Upper lobe of left lung (tissue), 6 donors: ENCODE measurements around the gene CXCL5. TPM values are rescaled to one million over a fixed set of nuclear protein-coding genes. Genes with fewer than 3 reads are reported as not detected.
"Not testable (repeated sequence)": the region's sequence is repeated elsewhere in the genome, so short reads cannot be mapped to it uniquely, and the experiment has no call there.

ENCODE experiments used
- ATAC-seq, 2 donors: fragments of 200-7000 bp; cut with Tn5 transposase; one replicate each; pipeline ENCODE4 v1.9.1; 2022; ENCODE audit warnings: mild to moderate bottlenecking in 2 of 2, moderate library complexity in 2 of 2; ENCODE audit not compliant: low FRiP score in 2 of 2
- DNase-seq, 2 donors: peaks; one replicate each; pipeline ENCODE4 v3.0.0-alpha.2; 2019 to 2020
- H3K27ac ChIP-seq, 4 donors: fragments of 200-600 bp; sonication (generic); one replicate each; pipeline ENCODE4 v1.5.1; 2016 to 2019
- H3K27me3 ChIP-seq, 4 donors: fragments of 200-600 bp; sonication (generic); one replicate each; pipeline ENCODE4 v1.5.1; 2017 to 2019
- H3K36me3 ChIP-seq, 4 donors: fragments of 200-600 bp; sonication (generic); one replicate each; pipeline ENCODE4 v1.5.1; 2016 to 2019
- H3K4me1 ChIP-seq, 4 donors: fragments of 200-600 bp; sonication (generic); one replicate each; pipeline ENCODE4 v1.5.1; 2018 to 2019
- H3K4me3 ChIP-seq, 4 donors: fragments of 200-600 bp; sonication (generic); one replicate each; pipeline ENCODE4 v1.5.1; 2017 to 2019; ENCODE audit warnings: mild to moderate bottlenecking in 2 of 4, moderate library complexity in 1 of 4
- H3K9me3 ChIP-seq, 4 donors: fragments of 200-600 bp; sonication (generic); one replicate each; pipeline ENCODE4 v1.5.1; 2018 to 2019
- EP300 ChIP-seq, 4 donors: sonication (generic); formaldehyde crosslinking; IDR thresholded peaks; one replicate each; pipeline ENCODE4 v1.5.1; 2017; ENCODE audit warnings: antibody characterized with exemption in 4 of 4, control low read depth in 2 of 4
- POLR2A ChIP-seq, 4 donors: fragments of 450-650 bp; IDR thresholded peaks; one replicate each; pipeline ENCODE4 v1.5.1; 2016 to 2017; ENCODE audit warnings: antibody characterized with exemption in 4 of 4, mild to moderate bottlenecking in 2 of 4
- POLR2AphosphoS5 ChIP-seq, 2 donors: sonication (generic); formaldehyde crosslinking; IDR thresholded peaks; one replicate each; pipeline ENCODE4 v1.5.1; 2017; ENCODE audit warnings: antibody characterized with exemption in 2 of 2
- WGBS, 2 donors: methylation state at CpG; one replicate each; pipeline ENCODE4 v1.1.5; 2017 to 2018; 5-methylcytosine and 5-hydroxymethylcytosine counted together
- total RNA-seq, 6 donors: library from RNA; depleted of rRNA in 4 of 6; stranded (reverse); fragments of >200 nt in 4 of 6; gene quantifications; one replicate each; pipeline versions ENCODE4 v1.1.0 to v1.2.1, GENCODE V29; 2016 to 2021
- TF ChIP-seq, protein P1 (sequence below), 6 experiments: fragments of 450-650 bp in 4 of 6; fragments of 200-600 bp in 2 of 6; sonication (generic) in 2 of 6; IDR thresholded peaks; one replicate each; pipeline ENCODE4 v1.5.1; 2016 to 2019; ENCODE audit warnings: antibody characterized with exemption in 6 of 6
- donor health status: DM: no; HTN: no; CAD: no; lungs with moderate emphysema.
- donor health status: DM: no; HTN: yes; CAD: no; lungs with severe emphysema.

The CXCL5 gene
- total RNA-seq, 6 donors from 2014 or later: 2.1 to 16.0 (median 6.7) TPM

DNA sequence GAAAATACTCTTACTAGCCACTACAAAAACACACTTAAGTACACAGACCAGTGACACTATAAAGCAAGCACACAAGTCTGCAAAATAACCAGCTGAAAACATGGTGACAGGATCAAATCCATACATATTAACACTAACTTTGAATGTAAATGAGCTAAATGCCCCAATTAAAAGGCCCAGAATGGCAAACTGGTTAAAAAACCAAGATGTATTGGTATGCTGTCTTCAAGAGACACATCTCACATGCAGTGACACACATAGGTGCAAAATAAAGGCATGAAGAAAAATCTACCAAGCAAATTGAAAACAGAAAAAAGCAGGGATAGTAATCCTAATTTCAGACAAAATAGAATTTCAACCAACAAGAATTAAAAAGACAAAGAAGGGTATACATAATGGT lies 27.5 kb downstream of the CXCL5 start:
- ATAC-seq (no peak), DNase-seq (no peak)
- H3K27ac ChIP-seq: no peak overlapping the region
- peaks cover 0 to 10% (median 0%) of the 10 kb centered on the region in 4 donors for H3K9me3 ChIP-seq
- TF ChIP-seq POLR2AphosphoS5 (IDR thresholded peaks at IDR 0.05) (no peak), EP300 (IDR thresholded peaks at IDR 0.05) (no peak), POLR2A (IDR thresholded peaks at IDR 0.05) (no peak)
- TF ChIP-seq, protein P1, sequence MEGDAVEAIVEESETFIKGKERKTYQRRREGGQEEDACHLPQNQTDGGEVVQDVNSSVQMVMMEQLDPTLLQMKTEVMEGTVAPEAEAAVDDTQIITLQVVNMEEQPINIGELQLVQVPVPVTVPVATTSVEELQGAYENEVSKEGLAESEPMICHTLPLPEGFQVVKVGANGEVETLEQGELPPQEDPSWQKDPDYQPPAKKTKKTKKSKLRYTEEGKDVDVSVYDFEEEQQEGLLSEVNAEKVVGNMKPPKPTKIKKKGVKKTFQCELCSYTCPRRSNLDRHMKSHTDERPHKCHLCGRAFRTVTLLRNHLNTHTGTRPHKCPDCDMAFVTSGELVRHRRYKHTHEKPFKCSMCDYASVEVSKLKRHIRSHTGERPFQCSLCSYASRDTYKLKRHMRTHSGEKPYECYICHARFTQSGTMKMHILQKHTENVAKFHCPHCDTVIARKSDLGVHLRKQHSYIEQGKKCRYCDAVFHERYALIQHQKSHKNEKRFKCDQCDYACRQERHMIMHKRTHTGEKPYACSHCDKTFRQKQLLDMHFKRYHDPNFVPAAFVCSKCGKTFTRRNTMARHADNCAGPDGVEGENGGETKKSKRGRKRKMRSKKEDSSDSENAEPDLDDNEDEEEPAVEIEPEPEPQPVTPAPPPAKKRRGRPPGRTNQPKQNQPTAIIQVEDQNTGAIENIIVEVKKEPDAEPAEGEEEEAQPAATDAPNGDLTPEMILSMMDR (IDR thresholded peaks at IDR 0.05): no peak
- no peaks in the 10 kb centered on the region for H3K36me3 ChIP-seq
- no peaks in the 10 kb centered on the region for H3K27me3 ChIP-seq
- no peak overlapping the region for H3K4me3 ChIP-seq
- H3K4me1 ChIP-seq: no peaks in the 10 kb centered on the region

DNA sequence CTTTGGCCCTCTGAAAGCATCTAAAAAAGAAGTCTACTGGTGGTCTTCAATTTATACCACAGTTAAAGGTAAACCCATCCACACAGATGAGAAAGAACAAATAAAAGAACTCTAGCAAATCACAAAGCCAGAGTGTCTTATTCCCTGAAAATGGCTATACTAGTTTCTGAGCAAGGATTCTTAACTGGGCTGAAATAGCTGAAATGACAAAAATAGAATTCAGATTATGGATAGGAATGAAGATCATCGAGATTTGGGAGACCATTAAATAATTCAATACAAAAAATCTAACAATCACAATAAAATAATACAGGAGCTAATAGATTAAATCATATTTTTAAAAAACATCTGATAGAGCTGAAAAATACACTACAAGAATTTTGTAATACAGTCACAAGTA lies 28.5 kb downstream of the CXCL5 start:
- no peak overlapping the region for H3K4me3 ChIP-seq
- ATAC-seq: no peak
- TF ChIP-seq EP300 (IDR thresholded peaks at IDR 0.05): no peak
- no peak for TF ChIP-seq POLR2A (IDR thresholded peaks at IDR 0.05)
- TF ChIP-seq, protein P1 (IDR thresholded peaks at IDR 0.05): no peak
- TF ChIP-seq POLR2AphosphoS5 (IDR thresholded peaks at IDR 0.05): no peak
- no peaks in the 10 kb centered on the region for H3K4me1 ChIP-seq
- WGBS, 2 donors: 79 to 85% methylated on average over 1 of the region's 1 CpG
- peaks cover 0 to 7% (median 0%) of the 10 kb centered on the region in 4 donors for H3K9me3 ChIP-seq
- no peak overlapping the region for H3K27ac ChIP-seq
- DNase-seq: no peak
- no peaks in the 10 kb centered on the region for H3K27me3 ChIP-seq
- no peaks in the 10 kb centered on the region for H3K36me3 ChIP-seq

DNA sequence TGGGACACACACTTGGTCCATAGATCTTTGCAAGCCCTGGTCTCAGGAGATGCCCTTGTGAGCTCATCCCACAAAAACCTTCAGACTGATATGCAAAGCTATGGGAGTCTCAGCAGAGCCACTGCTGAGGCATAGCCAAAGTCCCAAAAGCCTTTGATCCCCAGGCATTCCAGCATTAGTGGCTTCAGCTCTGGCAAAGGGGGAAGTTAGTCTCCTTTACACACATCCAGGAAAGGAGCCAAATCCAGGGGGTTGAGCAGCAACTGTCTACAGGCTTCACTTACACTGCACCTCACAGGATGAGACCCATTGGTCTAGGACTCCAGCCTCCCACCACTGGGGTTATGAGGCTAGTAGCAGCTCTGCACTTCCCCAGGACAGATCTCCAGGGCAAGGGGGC lies 30.6 kb downstream of the CXCL5 start:
- Histone ChIP-seq H3K27ac (no peak overlapping the region), H3K4me1 (no peaks in the 10 kb centered on the region), H3K27me3 (no peaks in the 10 kb centered on the region), H3K9me3 (peaks cover 0 to 5% (median 0%) of the 10 kb centered on the region in 4 donors), H3K4me3 (no peak overlapping the region), H3K36me3 (no peaks in the 10 kb centered on the region)
- DNase-seq (no peak), ATAC-seq (no peak)
- TF ChIP-seq EP300 (IDR thresholded peaks at IDR 0.05): no peak
- TF ChIP-seq POLR2AphosphoS5 (IDR thresholded peaks at IDR 0.05): no peak
- TF ChIP-seq POLR2A (IDR thresholded peaks at IDR 0.05): no peak
- TF ChIP-seq, protein P1 (IDR thresholded peaks at IDR 0.05): no peak

DNA sequence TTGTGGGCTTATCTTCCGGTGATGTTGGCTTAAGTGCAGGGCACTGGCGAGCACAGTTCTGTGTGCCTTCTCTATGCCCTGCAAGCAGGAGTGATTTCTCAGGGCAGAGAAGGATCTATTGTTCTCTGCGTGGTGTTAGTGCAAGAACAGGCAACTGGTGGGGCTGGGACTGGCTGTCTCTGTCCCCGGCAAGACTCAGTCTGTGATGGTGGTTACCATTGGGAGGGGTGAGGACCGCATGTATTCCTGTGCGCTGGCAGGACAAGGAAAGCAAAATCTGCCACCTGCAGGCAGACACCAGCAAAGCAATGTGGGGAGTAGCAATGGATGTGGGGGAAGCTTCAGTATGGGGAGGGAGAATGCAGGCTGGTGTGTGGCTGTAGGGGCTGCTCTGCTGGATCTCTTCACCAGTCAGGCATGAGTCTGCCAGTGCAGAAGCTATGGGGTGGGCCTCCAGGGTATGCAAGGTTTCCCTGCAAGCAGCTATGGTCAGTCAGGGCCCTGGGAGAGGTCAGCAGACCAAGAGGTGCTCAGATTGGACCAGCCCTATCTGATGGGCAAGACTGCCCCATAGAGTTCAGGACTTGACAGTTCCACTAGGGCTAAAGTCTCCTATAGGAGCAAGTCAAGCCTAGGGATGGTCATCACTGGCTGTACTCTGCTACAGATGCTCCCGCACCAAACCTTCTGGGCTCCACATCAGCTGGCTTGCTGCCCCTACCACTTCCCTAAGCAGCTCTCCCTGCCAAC lies 33.4 kb downstream of the CXCL5 start:
- peak; percentile 38 to 50 for ATAC-seq
- 55% methylated on average over 6 to 7 of the region's 7 CpGs for WGBS, 2 donors
- Histone ChIP-seq H3K27me3 (no peaks in the 10 kb centered on the region), H3K9me3 (peaks cover 3 to 8% (median 8%) of the 10 kb centered on the region in 4 donors), H3K4me1 (no peaks in the 10 kb centered on the region), H3K27ac (no peak overlapping the region), H3K4me3 (no peak overlapping the region), H3K36me3 (no peaks in the 10 kb centered on the region)
- peak in 1 of 2 donors; percentile 34 for DNase-seq
- no peak for TF ChIP-seq POLR2A (IDR thresholded peaks at IDR 0.05)
- TF ChIP-seq, protein P1 (IDR thresholded peaks at IDR 0.05): peak in 5 of 6 experiments; percentile 19 to 49 (median 39)
- TF ChIP-seq POLR2AphosphoS5 (IDR thresholded peaks at IDR 0.05): no peak

DNA sequence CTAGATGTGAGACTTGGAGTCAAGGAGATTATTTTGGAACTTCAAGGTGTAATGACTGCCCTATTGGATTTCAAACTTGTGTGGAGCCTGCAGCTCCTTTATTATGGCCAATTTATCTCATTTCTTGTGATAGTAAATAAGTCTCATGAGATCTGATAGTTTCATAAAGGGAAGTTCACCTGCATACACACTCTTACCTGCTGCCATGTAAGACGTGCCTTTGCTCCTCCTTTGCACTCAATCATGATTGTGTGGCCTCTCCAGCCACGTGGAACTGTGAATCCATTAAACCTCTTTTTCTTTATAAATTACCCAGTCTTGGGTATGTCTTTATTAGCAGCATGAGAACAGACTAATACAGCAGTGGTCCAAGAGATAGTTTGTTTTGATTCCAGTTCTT lies 35.8 kb downstream of the CXCL5 start:
- TF ChIP-seq POLR2A (IDR thresholded peaks at IDR 0.05) (no peak), EP300 (IDR thresholded peaks at IDR 0.05) (no peak), POLR2AphosphoS5 (IDR thresholded peaks at IDR 0.05) (no peak)
- TF ChIP-seq, protein P1 (IDR thresholded peaks at IDR 0.05): no peak
- DNase-seq (no peak), ATAC-seq (no peak)
- no peaks in the 10 kb centered on the region for H3K36me3 ChIP-seq
- peaks cover 3 to 9% (median 8%) of the 10 kb centered on the region in 4 donors for H3K9me3 ChIP-seq
- H3K4me3 ChIP-seq: no peak overlapping the region
- no peaks in the 10 kb centered on the region for H3K4me1 ChIP-seq
- 77 to 79% methylated on average over 2 of the region's 2 CpGs for WGBS, 2 donors
- no peak overlapping the region for H3K27ac ChIP-seq
- H3K27me3 ChIP-seq: no peaks in the 10 kb centered on the region

DNA sequence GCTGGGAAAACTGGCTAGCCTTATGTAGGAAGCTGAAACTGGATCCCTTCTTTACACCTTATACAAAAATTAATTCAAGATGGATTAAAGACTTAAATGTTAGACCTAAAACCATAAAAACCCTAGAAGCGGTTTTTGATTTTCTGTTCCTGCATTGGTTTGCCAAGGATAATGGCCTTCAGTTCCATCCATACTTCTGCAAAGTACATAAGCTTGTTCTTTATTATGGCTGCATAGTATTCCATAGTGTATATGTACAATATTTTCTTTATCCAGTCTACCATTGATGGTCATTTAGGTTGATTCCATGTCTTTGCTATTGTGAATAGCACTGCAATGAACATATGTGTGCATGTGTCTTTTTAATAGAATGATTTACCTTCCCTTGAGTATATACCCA lies 39.4 kb downstream of the CXCL5 start:
- not testable (repeated sequence) for ATAC-seq, H3K27me3 ChIP-seq, H3K27ac ChIP-seq, H3K4me3 ChIP-seq, H3K36me3 ChIP-seq, DNase-seq, H3K4me1 ChIP-seq, H3K9me3 ChIP-seq
- 93 to 97% methylated on average over 1 of the region's 1 CpG for WGBS, 2 donors
